Psoas muscle (tissue), 8 donors: ENCODE measurements around the gene SCNN1A. TPM values are rescaled to one million over a fixed set of nuclear protein-coding genes. Genes with fewer than 3 reads are reported as not detected.
A peak's percentile ranks its signal among the peaks of the same experiment; 100 is the strongest.

ENCODE experiments used
- ATAC-seq, 4 donors: fragments of 200-7000 bp; cut with Tn5 transposase; one replicate each; pipeline ENCODE4 v1.9.1; 2020; ENCODE audit warnings: moderate library complexity in 3 of 4, mild to moderate bottlenecking in 2 of 4
- DNase-seq, 2 donors: peaks; one replicate each; pipeline ENCODE4 v3.0.0-alpha.2; 2020
- H3K27ac ChIP-seq: fragments of 200-600 bp; one replicate; pipeline ENCODE4 v1.8.0; 2022
- H3K27me3 ChIP-seq, 3 donors: fragments of 200-600 bp in 1 of 3; one replicate each; pipeline versions ENCODE4 v1.6.1 to v1.8.0; 2013 to 2022; ENCODE audit warnings: low read length in 2 of 3, mild to moderate bottlenecking in 2 of 3, moderate library complexity in 1 of 3; ENCODE audit not compliant: insufficient read depth in 3 of 3
- H3K36me3 ChIP-seq, 2 donors: fragments of 200-600 bp in 1 of 2; one replicate each; pipeline versions ENCODE4 v1.6.1 to v1.8.0; 2013 to 2022; ENCODE audit warnings: low read depth in 1 of 2, mild to moderate bottlenecking in 1 of 2, moderate library complexity in 1 of 2; ENCODE audit not compliant: insufficient read depth in 1 of 2
- H3K4me1 ChIP-seq: fragments of 200-600 bp; one replicate; pipeline ENCODE4 v1.8.0; 2022
- H3K4me3 ChIP-seq: fragments of 200-600 bp; one replicate; pipeline ENCODE4 v1.8.0; 2022; ENCODE audit warnings: mild to moderate bottlenecking
- H3K9me3 ChIP-seq: fragments of 200-600 bp; one replicate; pipeline ENCODE4 v1.8.0; 2022
- CTCF ChIP-seq: fragments of 200-600 bp; IDR thresholded peaks from one replicate; pipeline ENCODE4 v1.8.0; 2022; ENCODE audit warnings: antibody characterized with exemption
- WGBS, 3 donors: extraction: QIAGEN DNeasy Blood & Tissue Kit; methylation state at CpG; one replicate each; pipeline versions ENCODE4 v1.1.6 to v1.1.7; 2013; 5-methylcytosine and 5-hydroxymethylcytosine counted together
- intact Hi-C, 2 donors: fragments of 100-400 bp; cut with DNase I; formaldehyde crosslinking; loops; one replicate each; pipeline versions ENCODE4 v1.11.0 to v1.14.2; 2022
- polyA plus RNA-seq, 3 donors: library from polyadenylated mRNA; stranded (reverse); fragments of 200-250 nt; gene quantifications; one replicate each; pipeline ENCODE4 v1.2.3, GENCODE V29; 2013
- total RNA-seq, 4 donors: library from RNA; stranded (reverse); fragmentation: NEBNext Ultra II Directional in 2 of 4; extraction: Animal tissue kit (Norgen Biotek cat#: 25700) in 2 of 4; gene quantifications; one replicate each; pipeline versions ENCODE4 v1.2.1 to v1.2.4, GENCODE V29; 2021 to 2023
- donor health status: healthy with polysubstance abuse.
- donor health status: DM: no; HTN: no; CAD: no; lungs with moderate emphysema.
- donor health status: Bipolar disorder and iron deficiency.
- donor health status: healthy.
- donor health status: DM: yes; HTN: yes; CAD: no.
- donor health status: DM: no; HTN: no; CAD: no.
- donor health status: DM: no; HTN: no; CAD: no.
- donor health status: DM: yes; HTN: yes; CAD: no.

Gene SCNN1A
- total and polyA plus RNA-seq, 7 donors: 0.03 to 0.57 (median 0.39) TPM

GRCh38 chr12:6329703-6330064, 45.7 kb downstream of the SCNN1A start:
- H3K27ac ChIP-seq: no peak overlapping the region

GRCh38 chr12:6328945-6329702, 46.2 kb downstream of the SCNN1A start:
- Histone ChIP-seq H3K27me3 (no peaks in the 10 kb centered on the region), H3K4me3 (no peak overlapping the region), H3K9me3 (no peaks in the 10 kb centered on the region), H3K4me1 (peaks cover 51% of the 10 kb centered on the region), H3K27ac (no peak overlapping the region), H3K36me3 (peaks cover 8 to 66% of the 10 kb centered on the region in 2 donors)
- no peak for TF ChIP-seq CTCF
- DNase-seq: no peak
- intact Hi-C loops: loop anchor here (5.0 kb wide), 2 partner anchors 123 to 138 kb away; partner anchors contain the start of gene TAPBPL (in 1 of the 2)
- WGBS, 3 donors: 82 to 85% (median 84%) methylated on average over 75 of the region's 75 CpGs
- ATAC-seq: no peak

More at GRCh38 chr12:6329703-6330064, 45.7 kb downstream of the SCNN1A start:
- no peaks in the 10 kb centered on the region for H3K9me3 ChIP-seq
- WGBS, 3 donors: 76 to 81% (median 81%) methylated on average over 14 to 15 of the region's 15 CpGs
- TF ChIP-seq CTCF: no peak
- no peak overlapping the region for H3K4me3 ChIP-seq
- ATAC-seq (no peak), DNase-seq (no peak)
- intact Hi-C loops: loop anchor here (5.0 kb wide), 3 partner anchors 123 to 138 kb away; partner anchors contain the start of gene TAPBPL (in 1 of the 2)
- peaks cover 8 to 72% of the 10 kb centered on the region in 2 donors for H3K36me3 ChIP-seq
- peaks cover 51% of the 10 kb centered on the region for H3K4me1 ChIP-seq
- H3K27me3 ChIP-seq: no peaks in the 10 kb centered on the region

GRCh38 chr12:6328045-6328779, 47.2 kb downstream of the SCNN1A start:
- Histone ChIP-seq H3K27me3 (no peaks in the 10 kb centered on the region), H3K4me1 (peaks cover 53% of the 10 kb centered on the region), H3K4me3 (peak overlapping the region; percentile 18), H3K9me3 (no peaks in the 10 kb centered on the region), H3K36me3 (peaks cover 7 to 57% of the 10 kb centered on the region in 2 donors), H3K27ac (peak overlapping the region; percentile 47)
- no peak for ATAC-seq
- DNase-seq: no peak
- 76 to 85% (median 81%) methylated on average over 10 of the region's 10 CpGs for WGBS, 3 donors
- no peak for TF ChIP-seq CTCF
- intact Hi-C loops: loop anchor here (5.0 kb wide), 2 partner anchors 124 to 139 kb away; partner anchors contain the start of gene TAPBPL (in 1 of the 2)

- DNase-seq (peak in 1 of 2 donors; percentile 45), ATAC-seq (no peak)
- peak overlapping the region; percentile 18 for H3K4me3 ChIP-seq
- H3K4me1 ChIP-seq: peaks cover 57% of the 10 kb centered on the region
- intact Hi-C loops: loop anchor here (5.0 kb wide), 2 partner anchors 125 to 140 kb away; partner anchors contain the start of gene TAPBPL (in 1 of the 2)
- H3K27me3 ChIP-seq: no peaks in the 10 kb centered on the region
- TF ChIP-seq CTCF: no peak
- H3K9me3 ChIP-seq: no peaks in the 10 kb centered on the region
- peaks cover 2 to 49% of the 10 kb centered on the region in 2 donors for H3K36me3 ChIP-seq
- H3K27ac ChIP-seq: peak overlapping the region; percentile 47
- WGBS, 3 donors: 57 to 64% (median 59%) methylated on average over 33 of the region's 33 CpGs
Observed at GRCh38 chr12:6327229-6328041, 47.9 kb downstream of the SCNN1A start.
